Central memory CD4-positive, alpha-beta T cell (primary cell): Measurements from ENCODE around the gene RFX2.

ENCODE experiments used
- DNase-seq: peaks from one replicate; pipeline ENCODE4 v3.0.0; 2022

RFX2 gene

DNA sequence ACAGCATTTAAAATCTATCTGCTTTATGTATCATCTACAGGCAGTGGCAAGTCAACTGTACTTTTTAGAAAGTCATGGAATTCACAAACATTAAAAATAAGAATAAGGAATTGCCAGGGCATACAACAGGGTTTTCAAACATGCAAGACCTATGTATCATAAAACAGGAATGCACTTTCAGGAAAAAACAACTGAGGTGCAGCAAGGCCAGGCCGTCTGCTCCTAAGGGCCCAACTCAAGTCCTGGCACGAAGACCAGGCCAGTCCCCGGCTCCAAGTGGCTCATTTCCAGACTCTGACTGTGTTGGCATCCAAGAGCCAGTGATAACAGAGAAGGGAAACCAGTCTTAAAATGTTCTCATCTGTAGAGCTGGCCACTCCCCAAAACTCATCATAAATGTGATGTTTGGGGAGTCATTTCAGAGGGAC is 7.1 kb downstream of the RFX2 start:
- DNase-seq = no peak

DNA sequence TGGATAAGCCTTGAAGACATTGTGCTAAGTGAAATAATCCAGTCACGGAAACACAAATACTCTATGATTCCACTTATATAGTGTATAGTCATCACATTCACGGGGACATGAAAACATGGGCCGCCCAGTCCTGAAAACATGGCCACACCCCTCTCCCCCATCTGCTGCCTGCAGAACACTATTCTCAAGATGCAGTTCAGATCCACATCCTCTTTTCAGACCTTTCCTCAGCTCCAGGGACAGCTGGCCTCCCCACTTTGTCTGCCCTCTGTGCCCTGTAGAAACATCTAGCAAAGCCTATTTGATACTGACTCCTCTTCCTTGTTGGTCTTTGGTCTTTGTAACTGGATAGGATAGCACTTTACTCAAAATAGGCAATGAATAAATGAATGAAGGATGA is 8.3 kb downstream of the RFX2 start:
- no peak for DNase-seq

GRCh38 chr19:6101291-6101825 is 8.9 kb downstream of the RFX2 start:
- no peak for DNase-seq

GRCh38 chr19:6100284-6100915 is 9.9 kb downstream of the RFX2 start:
- peak; percentile 20 for DNase-seq

GRCh38 chr19:6099599-6099998 is 10.7 kb downstream of the RFX2 start:
- no peak for DNase-seq

- DNase-seq = no peak
These were observed 11.3 kb downstream of the RFX2 start for GRCh38 chr19:6099033-6099432.

DNA sequence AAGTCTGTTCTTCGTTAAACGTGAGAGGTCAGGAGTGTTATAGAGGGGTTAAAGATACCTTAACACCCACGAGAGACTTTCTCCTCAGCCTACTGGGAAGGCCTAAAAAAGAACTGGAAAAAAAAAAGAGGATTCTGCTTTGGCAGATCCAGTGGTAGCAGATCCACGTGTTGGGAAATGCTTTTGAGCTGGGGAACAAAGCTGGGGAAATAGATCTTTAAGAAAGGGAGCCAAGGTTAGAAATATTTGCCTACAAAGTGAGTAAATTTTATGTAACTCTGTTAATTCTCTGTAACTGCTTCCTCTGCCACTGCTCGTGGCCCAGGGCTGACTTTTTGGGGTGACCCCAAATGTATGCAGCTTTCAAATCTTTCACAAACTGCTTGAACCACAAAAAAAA is 11.7 kb downstream of the RFX2 start:
- DNase-seq = no peak

GRCh38 chr19:6097911-6098310 is 12.4 kb downstream of the RFX2 start:
- DNase-seq = no peak

GRCh38 chr19:6095760-6096159 is 14.5 kb downstream of the RFX2 start:
- DNase-seq = no peak

DNA sequence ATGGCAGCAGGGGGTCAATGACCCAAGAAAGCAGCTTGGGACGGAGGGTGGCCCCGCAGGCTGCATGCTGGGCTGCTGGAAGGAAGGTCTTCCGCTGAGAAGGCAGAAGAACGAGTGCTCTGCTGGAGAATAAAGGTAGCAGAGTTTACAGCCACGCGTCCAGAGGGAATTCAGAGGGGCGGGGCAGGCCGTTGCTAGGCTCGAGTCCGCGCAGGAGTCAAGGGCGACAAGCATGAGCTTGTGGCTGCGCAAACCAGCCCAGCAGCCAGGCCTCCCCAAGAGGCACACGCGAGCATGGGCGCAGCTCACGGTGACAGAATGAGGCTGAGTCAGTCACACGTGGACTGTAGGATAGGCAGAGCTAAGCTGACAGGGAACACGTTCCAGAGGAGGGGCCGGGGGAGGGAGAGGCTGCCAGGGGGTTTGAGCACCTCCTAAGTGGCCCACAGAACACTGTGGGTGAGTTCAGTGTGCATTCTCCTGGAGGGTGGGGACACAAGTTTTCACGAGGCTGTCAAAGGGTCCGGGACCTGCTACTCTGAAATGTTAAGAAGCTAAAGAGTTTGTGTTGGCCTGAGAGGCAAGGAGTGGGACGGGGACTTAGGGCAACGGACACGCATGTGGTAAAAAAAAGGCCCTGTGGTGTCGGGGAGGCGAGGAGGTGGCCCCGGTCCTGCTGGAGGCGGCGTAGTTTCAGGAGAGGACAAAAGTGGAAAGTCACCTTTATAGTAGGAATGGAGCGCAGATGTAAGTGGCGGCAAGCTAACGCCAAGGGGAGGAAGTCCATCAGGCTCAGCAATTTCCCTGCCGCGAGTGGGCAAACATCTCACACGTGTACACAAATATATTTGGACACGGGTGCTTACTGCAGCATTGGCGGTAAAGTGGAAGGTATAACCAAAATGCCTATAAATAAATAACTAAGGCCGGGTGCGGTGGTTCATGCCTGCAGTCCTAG is 17.7 kb downstream of the RFX2 start:
- no peak for DNase-seq

GRCh38 chr19:6091771-6092291 is 18.5 kb downstream of the RFX2 start:
- no peak for DNase-seq

DNA sequence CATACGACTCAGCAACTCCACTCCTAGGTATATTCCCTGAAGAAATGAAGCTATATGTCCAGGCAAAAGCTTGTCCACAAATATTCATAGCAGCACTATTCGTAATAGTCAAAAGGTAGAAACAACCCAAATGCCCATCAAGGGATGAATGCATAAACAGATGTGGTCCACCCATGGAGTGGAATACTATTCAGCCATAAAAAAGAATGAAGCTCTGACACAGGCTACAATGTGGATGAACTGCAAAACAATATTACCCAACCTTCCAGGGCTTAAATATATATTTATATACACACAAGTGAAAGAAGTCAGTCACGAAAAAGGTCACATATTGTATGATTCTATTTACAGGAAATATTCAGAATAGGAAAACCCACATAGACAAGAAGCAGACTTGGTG is 19.7 kb downstream of the RFX2 start:
- DNase-seq = no peak

DNA sequence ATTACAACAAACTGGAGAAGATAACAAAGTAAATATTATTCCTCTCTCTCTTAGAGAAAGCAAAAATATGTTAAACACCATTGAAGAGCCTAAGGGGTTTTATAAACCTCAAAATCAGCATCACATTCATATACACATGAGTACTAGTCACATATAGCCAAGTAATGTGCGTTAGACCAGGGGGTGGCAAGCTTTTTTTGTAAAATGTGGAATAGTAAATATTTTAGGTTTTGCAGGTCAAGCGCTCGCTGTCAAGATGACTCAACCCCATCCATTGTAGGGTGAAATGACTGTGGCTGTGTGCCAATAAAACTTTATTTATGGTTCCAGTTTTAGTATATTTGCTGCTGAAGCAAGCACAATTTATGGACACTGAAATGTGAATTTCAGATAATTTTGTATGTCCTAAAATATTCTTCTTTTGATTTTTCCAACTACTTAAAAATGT is 21.7 kb downstream of the RFX2 start:
- no peak for DNase-seq

GRCh38 chr19:6087074-6087571 is 23.2 kb downstream of the RFX2 start:
- DNase-seq = no peak

DNA sequence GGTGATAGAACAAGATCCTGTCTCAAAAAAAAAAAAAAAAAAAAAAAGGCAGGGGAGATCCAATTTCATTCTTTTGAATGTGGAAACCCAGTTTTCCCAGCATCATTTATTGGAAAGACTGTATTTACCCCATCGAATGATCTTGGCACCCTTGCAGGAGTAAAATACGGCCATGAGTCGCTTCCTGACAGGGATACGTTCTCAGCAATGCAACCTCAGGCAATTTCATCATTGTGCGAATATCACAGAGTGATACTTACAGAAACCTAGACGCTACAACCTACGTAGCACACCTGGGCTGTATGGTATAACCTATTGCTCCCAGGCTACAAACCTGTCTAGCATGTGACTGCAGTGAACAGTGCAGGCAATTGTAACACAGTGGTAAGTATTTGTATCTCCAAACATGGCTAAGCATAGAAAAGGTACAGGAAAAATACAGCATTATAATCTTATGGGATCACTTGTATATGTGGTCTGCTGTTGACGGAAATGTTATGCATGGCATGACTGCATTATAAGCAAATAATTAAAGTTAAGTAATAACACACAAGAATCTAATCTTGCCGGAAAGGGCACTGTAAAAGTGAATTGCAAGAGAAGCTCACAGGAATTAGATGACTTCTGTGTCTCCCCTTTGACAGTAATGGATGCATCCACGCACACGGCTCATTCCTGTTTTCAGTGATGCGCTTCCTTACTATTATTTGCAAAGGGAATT is 24.1 kb downstream of the RFX2 start:
- no peak for DNase-seq

GRCh38 chr19:6084821-6085220 is 25.5 kb downstream of the RFX2 start:
- DNase-seq = no peak

DNA sequence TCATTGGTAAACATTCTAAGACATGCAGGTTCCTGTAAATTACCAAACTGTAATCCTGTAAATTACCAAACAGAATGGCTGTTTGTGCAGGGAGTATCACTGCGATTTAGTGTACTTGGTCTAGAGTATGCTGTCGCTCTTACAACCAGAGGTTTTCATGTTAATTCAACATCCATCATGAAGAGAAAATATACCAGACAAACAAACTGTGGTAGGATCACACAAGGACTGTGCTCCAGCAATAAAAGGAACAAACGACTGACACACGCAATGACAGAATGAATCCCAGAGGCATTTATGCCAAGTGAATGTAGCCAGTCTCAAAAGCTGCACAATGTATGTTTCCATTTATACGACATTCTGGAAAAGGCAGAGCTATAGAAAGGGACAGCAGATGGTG is 31.2 kb downstream of the RFX2 start:
- no peak for DNase-seq

DNA sequence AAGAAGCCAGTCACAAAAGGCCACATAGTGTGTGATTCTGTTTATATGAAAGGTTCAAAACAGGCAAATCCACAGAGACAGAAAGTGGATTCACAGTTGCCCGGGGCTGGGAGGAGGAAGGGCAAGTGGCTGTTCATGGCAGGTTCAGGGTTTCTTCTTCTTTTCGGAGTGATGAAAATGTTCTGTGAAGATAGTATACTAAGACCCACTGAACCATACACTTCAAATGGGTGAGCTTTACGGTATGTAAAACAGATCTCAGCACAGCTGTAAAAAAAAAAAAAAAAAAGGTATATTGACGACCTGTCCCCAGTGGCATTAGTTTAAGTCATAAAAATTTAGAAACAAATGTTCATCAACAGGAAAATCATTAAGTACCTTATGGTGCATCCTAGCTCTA is 32.2 kb downstream of the RFX2 start:
- DNase-seq = no peak

- DNase-seq = no peak
These were observed 33.4 kb downstream of the RFX2 start for GRCh38 chr19:6076675-6077463.

- no peak for DNase-seq
These were observed 34.0 kb downstream of the RFX2 start for GRCh38 chr19:6076291-6076665.

DNA sequence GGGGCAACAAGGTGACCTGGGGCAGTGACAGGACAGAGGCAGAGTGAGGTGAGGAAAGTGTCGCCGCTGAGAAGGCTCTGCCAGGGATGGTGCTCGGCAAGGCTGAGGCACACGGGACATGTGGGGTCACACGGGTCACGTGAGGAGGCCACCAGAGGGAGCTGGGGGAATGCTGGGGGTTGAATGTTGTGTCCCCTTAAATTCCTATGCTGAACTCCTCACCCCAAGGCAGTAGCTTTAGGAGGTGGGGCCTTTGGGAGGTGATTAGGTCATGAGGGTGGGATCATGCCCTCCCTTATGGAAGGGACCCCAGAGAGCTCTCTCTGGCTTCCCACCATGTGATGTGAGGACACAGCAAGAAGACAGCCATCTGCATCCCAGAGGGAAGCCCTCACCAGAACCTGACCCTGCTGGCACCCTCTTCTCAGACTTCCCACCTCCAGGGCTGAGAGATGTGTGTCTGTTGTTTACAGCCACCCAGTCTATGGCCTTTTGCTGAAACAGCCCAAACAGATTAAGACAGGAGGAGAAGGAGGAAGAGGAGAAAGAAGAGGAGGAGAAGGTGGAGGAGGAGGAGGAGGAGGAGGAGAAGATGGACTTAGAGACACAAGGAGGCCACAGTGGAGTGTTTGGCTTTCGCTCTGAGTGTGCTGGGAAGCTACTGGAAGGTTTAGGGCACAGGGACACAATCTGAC is 35.4 kb downstream of the RFX2 start:
- DNase-seq = no peak
